ENCODE measurements around the gene FHOD1. TPM values are rescaled to one million over a fixed set of nuclear protein-coding genes. Genes with fewer than 3 reads are reported as not detected.

The FHOD1 gene
- total RNA-seq, 1 experiment from 2014 or later = 58.2 TPM

DNA sequence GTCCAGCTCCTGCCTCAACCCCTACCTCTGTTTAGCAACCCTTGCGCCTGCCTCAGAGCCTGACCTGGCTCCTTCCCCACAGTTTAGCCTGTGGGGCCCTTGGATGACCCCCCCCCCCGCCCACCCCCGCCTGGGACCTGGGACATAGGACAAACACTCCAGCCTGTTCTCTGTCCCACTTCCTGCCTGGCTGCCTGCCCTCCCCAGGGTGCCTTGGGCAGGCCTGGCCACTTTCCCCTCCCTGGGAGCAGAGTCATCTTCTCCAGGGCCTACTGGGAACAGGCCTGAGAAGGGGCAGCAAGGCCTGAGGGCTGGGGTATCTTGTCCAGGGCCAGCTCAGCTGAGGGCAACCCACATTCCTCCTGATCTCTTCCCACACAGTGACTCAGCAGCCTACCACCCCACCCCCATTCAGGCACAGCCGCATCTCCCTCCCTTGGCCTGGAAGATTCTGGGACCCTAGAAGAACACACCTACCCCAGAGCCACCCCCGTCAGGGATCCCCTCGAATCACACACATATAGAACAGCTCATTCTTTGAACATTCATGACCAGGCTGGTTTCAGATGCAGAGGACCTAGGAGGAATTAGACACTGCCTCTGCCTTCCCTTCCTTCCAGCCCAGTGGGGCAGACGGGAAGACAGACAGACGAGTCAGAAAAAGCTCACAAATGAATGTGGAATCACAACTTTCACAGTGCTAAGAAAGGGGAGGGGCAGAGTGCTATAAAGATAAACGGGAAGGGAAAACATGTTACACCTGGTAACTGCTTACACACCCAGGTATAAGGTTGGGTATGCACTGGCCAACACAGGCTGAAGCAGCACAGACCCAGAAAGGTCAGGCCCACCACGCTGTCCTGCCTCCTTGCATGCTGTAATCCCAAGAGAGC is 6.0 kb downstream of the FHOD1 start:
- Histone ChIP-seq H3K4me1 (replicated peaks; ENCODE audit: insufficient read depth) (peaks cover 64% of the 10 kb centered on the region), H2AFZ (no peak overlapping the region), H3F3A (ENCODE audit: insufficient read depth, low read depth) (peaks cover 83% of the 10 kb centered on the region), H3K9me2 (ENCODE audit: insufficient read depth) (no peaks in the 10 kb centered on the region), H4K20me1 (ENCODE audit: insufficient read depth) (no peaks in the 10 kb centered on the region), H3K27me3 (ENCODE audit: insufficient read depth, low read depth) (no peaks in the 10 kb centered on the region), H3K9me3 (ENCODE audit: insufficient read depth, low read depth) (no peaks in the 10 kb centered on the region), H3K4me3 (peak overlapping the region; percentile 13; the same call in 1 of the 2 replicates), H3K36me3 (ENCODE audit: low read depth) (peaks cover 7% of the 10 kb centered on the region; the same call in 1 of the 2 replicates), H3K4me2 (peak overlapping the region; percentile 65), H3K79me2 (ENCODE audit: low read depth) (peaks cover 57% of the 10 kb centered on the region), H3K27ac (peak overlapping the region; percentile 84)
- peak; percentile 84 to 90 for DNase-seq
- no TSS peak for BruUV-seq (replicated peaks)
- POLR2A ChIA-PET (ENCODE audit: unreplicated experiment) = interaction anchor here (0.6 to 0.8 kb wide), 5 partner anchors 28 to 321 kb away, joined by 3 to 12 read pairs (median 4); partner anchors contain the start of genes CTCF, FBXL8 and TRADD
- intact Hi-C loops (cut with micrococcal nuclease; ENCODE audit: unreplicated experiment) = loop anchor here (1.0 to 10.0 kb wide), 2 partner anchors 14 to 994 kb away; partner anchors contain the start of genes ESRP2 and TMEM208
- CTCF ChIA-PET = interaction anchor here (0.6 to 1.2 kb wide), 2 partner anchors 97 to 188 kb away, joined by 3 to 4 read pairs; no protein-coding TSS in a partner anchor
- no peak for TF ChIP-seq EZH2 (IDR thresholded peaks at IDR 0.05; ENCODE audit: low read depth)

DNA sequence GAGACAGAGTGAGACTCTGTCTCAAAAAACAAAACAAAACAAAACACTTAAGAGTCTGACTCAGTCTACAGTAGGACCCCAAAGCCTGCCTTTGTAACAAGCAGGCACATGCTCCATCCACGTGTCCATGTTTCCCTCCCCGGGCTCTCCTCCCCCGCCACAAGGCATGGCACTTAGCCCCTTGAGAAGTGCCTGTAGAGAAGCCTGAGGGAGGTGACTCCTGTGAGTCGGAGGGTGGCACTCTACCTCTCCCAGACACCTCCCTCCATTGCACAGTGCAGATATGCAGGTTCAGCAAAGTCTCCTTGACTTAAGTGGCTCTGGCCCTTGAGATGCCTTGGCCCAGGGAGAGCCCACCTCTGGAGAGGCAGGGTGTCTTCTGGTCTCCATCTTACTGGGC is 6.8 kb downstream of the FHOD1 start:
- H3K36me3 ChIP-seq (ENCODE audit: low read depth) = peaks cover 11% of the 10 kb centered on the region; the same call in 1 of the 2 replicates
- peaks cover 60% of the 10 kb centered on the region for H3K4me1 ChIP-seq (replicated peaks; ENCODE audit: insufficient read depth)
- no peak for DNase-seq
- no peaks in the 10 kb centered on the region for H4K20me1 ChIP-seq (ENCODE audit: insufficient read depth)
- peak overlapping the region; percentile 65 for H3K4me2 ChIP-seq
- H3F3A ChIP-seq (ENCODE audit: insufficient read depth, low read depth) = peaks cover 83% of the 10 kb centered on the region
- H2AFZ ChIP-seq = no peak overlapping the region
- ChIA-PET CTCF (interaction anchor here (0.6 to 1.2 kb wide), 2 partner anchors 98 to 188 kb away, joined by 3 to 4 read pairs; no protein-coding TSS in a partner anchor), POLR2A (ENCODE audit: unreplicated experiment) (interaction anchor here (0.6 kb wide), 2 partner anchors 27 to 70 kb away, joined by 5 to 12 read pairs; no protein-coding TSS in a partner anchor)
- peak overlapping the region; percentile 84 for H3K27ac ChIP-seq
- intact Hi-C loops (cut with micrococcal nuclease; ENCODE audit: unreplicated experiment) = loop anchor here (10.0 kb wide), 1 partner anchor 994 kb away; the partner anchor contains the start of gene ESRP2
- TF ChIP-seq, protein P1, sequence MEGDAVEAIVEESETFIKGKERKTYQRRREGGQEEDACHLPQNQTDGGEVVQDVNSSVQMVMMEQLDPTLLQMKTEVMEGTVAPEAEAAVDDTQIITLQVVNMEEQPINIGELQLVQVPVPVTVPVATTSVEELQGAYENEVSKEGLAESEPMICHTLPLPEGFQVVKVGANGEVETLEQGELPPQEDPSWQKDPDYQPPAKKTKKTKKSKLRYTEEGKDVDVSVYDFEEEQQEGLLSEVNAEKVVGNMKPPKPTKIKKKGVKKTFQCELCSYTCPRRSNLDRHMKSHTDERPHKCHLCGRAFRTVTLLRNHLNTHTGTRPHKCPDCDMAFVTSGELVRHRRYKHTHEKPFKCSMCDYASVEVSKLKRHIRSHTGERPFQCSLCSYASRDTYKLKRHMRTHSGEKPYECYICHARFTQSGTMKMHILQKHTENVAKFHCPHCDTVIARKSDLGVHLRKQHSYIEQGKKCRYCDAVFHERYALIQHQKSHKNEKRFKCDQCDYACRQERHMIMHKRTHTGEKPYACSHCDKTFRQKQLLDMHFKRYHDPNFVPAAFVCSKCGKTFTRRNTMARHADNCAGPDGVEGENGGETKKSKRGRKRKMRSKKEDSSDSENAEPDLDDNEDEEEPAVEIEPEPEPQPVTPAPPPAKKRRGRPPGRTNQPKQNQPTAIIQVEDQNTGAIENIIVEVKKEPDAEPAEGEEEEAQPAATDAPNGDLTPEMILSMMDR (conservative IDR thresholded peaks at IDR 0.05) = no peak
- no peak for TF ChIP-seq EZH2 (IDR thresholded peaks at IDR 0.05; ENCODE audit: low read depth)
- no peaks in the 10 kb centered on the region for H3K9me3 ChIP-seq (ENCODE audit: insufficient read depth, low read depth)
- H3K4me3 ChIP-seq = no peak overlapping the region
- no peaks in the 10 kb centered on the region for H3K27me3 ChIP-seq (ENCODE audit: insufficient read depth, low read depth)
- H3K79me2 ChIP-seq (ENCODE audit: low read depth) = peaks cover 57% of the 10 kb centered on the region
- no TSS peak for BruUV-seq (replicated peaks)
- H3K9me2 ChIP-seq (ENCODE audit: insufficient read depth) = no peaks in the 10 kb centered on the region

DNA sequence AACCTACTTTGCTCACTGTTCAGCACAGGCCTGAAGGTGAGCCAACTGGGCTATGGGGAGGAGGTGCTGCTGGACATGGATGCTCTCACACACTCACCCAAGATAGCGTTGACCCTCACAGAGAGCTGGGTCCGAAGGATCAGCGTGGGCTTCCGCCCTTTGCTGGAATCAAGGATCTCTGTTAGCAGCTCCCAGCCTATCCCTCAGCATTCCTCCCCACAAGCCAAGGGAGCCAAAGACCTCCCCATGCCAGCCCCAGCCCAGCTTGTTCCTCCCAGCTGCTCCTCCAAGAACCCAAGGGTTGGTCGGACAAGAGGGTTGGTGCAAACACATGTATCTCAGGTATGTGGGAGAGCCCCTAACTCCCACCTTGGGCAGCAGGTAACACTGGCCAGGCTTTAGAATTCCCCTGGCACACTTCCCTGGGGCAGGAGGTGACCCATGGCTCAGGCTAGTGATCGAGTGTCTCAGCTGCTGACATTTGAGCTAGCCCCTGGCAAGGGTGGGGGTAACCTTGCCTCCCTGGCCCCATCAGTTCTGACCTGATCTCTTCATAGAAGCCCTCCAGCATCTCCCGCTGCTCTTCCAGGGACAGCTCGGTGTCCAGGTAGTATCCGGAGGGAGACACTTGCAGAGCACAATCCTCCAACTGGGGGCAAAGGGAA is 8.3 kb downstream of the FHOD1 start:
- TF ChIP-seq, protein P1 (conservative IDR thresholded peaks at IDR 0.05) = no peak
- no peak for TF ChIP-seq EZH2 (IDR thresholded peaks at IDR 0.05; ENCODE audit: low read depth)
- H3K4me2 ChIP-seq = no peak overlapping the region
- ChIA-PET POLR2A (ENCODE audit: unreplicated experiment) (interaction anchor here (1.2 kb wide), 1 partner anchor 12 kb away, joined by 4 read pairs; the partner anchor contains the start of gene TMEM208), CTCF (interaction anchor here (0.6 kb wide), 1 partner anchor 26 kb away, joined by 5 read pairs; no protein-coding TSS in a partner anchor)
- intact Hi-C loops (cut with micrococcal nuclease; ENCODE audit: unreplicated experiment) = no loop called here
- peaks cover 43% of the 10 kb centered on the region for H3K79me2 ChIP-seq (ENCODE audit: low read depth)
- no peaks in the 10 kb centered on the region for H4K20me1 ChIP-seq (ENCODE audit: insufficient read depth)
- H3K27me3 ChIP-seq (ENCODE audit: insufficient read depth, low read depth) = no peaks in the 10 kb centered on the region
- no TSS peak for BruUV-seq (replicated peaks)
- no peak for DNase-seq
- H3K9me2 ChIP-seq (ENCODE audit: insufficient read depth) = no peaks in the 10 kb centered on the region
- no peak overlapping the region for H3K4me3 ChIP-seq
- peaks cover 11% of the 10 kb centered on the region; the same call in 1 of the 2 replicates for H3K36me3 ChIP-seq (ENCODE audit: low read depth)
- H2AFZ ChIP-seq = no peak overlapping the region
- H3F3A ChIP-seq (ENCODE audit: insufficient read depth, low read depth) = peaks cover 68% of the 10 kb centered on the region
- H3K4me1 ChIP-seq (replicated peaks; ENCODE audit: insufficient read depth) = peaks cover 44% of the 10 kb centered on the region
- H3K27ac ChIP-seq = no peak overlapping the region
- no peaks in the 10 kb centered on the region for H3K9me3 ChIP-seq (ENCODE audit: insufficient read depth, low read depth)

Measured in PC-9 (cell line).